Urinary bladder (tissue), 4 donors: ENCODE measurements around the gene LRRC74A. TPM values are rescaled to one million over a fixed set of nuclear protein-coding genes. Genes with fewer than 3 reads are reported as not detected.
A peak's percentile ranks its signal among the peaks of the same experiment; 100 is the strongest.

ENCODE experiments used
- DNase-seq: peaks from one replicate; pipeline ENCODE4 v3.0.0-alpha.2; 2015; ENCODE audit errors: extremely low spot score
- H3K27ac ChIP-seq: one replicate; pipeline ENCODE4 v1.5.1; 2013; ENCODE audit warnings: low read depth, mild to moderate bottlenecking, moderate library complexity
- H3K36me3 ChIP-seq: one replicate; pipeline ENCODE4 v1.6.1; 2013; ENCODE audit warnings: mild to moderate bottlenecking, moderate library complexity; ENCODE audit not compliant: insufficient read depth
- H3K4me1 ChIP-seq: one replicate; pipeline ENCODE4 v1.6.1; 2013; ENCODE audit warnings: mild to moderate bottlenecking, moderate library complexity; ENCODE audit not compliant: insufficient read depth
- H3K4me3 ChIP-seq: one replicate; pipeline ENCODE4 v1.5.1; 2013; ENCODE audit warnings: low read depth, low read length
- WGBS: extraction: QIAGEN DNeasy Blood & Tissue Kit; methylation state at CpG from one replicate; pipeline ENCODE4 v1.1.7; 2013; 5-methylcytosine and 5-hydroxymethylcytosine counted together
- polyA plus RNA-seq: library from polyadenylated mRNA; stranded (reverse); fragments of 200-250 nt; gene quantifications from one replicate; pipeline ENCODE4 v1.2.3, GENCODE V29; 2013
- total RNA-seq: library from RNA; depleted of rRNA; stranded (reverse); fragments of >200 nt; gene quantifications from one replicate; pipeline ENCODE4 v1.2.3, GENCODE V29; 2014
- donor health status: healthy with polysubstance abuse.
- donor health status: healthy.

Gene LRRC74A
- total and polyA plus RNA-seq, 2 donors, result not detected

- Histone ChIP-seq H3K4me1 (no peaks in the 10 kb centered on the region), H3K36me3 (no peaks in the 10 kb centered on the region), H3K27ac (peak overlapping the region; percentile 45), H3K4me3 (no peak overlapping the region)
- WGBS, result 10% methylated on average over 8 of the region's 8 CpGs
- peak; percentile 83 for DNase-seq
Observed at GRCh38 chr14:76918256-76918781, 92.1 kb downstream of the LRRC74A start.

DNA sequence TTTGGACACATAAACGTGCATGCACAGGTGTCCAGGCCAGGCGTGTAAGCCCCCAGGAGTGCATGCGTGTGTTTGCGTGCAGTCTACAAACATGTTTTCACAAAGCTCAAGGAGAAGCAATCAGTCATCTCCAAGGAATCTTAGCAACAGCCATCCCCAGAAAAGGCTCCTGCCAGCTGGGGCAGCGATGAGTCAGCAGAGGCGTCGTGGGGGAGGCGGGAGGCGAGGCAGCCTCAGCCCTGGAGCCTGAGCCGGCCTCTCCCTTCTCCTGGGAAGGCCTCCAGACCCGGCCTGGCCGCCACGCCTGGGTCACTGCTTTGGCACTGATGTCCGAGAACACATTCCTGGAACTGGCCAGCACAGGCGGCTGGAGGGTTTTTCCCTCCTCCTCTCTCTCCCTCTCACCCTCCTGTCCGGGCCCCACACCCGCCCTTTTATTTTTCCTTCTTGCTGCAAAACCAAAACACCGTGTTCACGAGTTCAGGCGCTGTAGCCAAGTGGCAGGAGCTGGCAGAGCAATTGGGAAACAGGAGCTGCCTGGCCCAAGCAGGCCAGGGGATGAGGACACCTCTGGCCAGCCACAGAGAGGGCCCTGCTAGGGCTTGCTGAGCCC, 92.7 kb downstream of the LRRC74A start:
- WGBS, result 5% methylated on average over 20 of the region's 20 CpGs
- Histone ChIP-seq H3K4me3 (no peak overlapping the region), H3K4me1 (no peaks in the 10 kb centered on the region), H3K27ac (peak overlapping the region; percentile 76), H3K36me3 (no peaks in the 10 kb centered on the region)
- DNase-seq, result peak; percentile 84

Other genes with a start within 250 kb of the LRRC74A start
- gene VASH1, start 64.9 kb upstream of the LRRC74A start, total RNA-seq, result 17.3 TPM
- 14.4 TPM for gene VASH1, start 64.9 kb upstream of the LRRC74A start, polyA plus RNA-seq
- gene ANGEL1, start 13.5 kb upstream of the LRRC74A start, total RNA-seq, result 10.7 TPM
- 11.9 TPM for gene ANGEL1, start 13.5 kb upstream of the LRRC74A start, polyA plus RNA-seq
- gene IRF2BPL, start 202.3 kb downstream of the LRRC74A start, total RNA-seq, result 26.4 TPM
- gene IRF2BPL, start 202.3 kb downstream of the LRRC74A start, polyA plus RNA-seq, result 65.3 TPM